ENCODE measurements around the gene TTC3. TPM values are rescaled to one million over a fixed set of nuclear protein-coding genes. Genes with fewer than 3 reads are reported as not detected.

TTC3 gene
- total RNA-seq, 2 donors from 2014 or later: 63.6 to 111 TPM

GRCh38 chr21:37064841-37065240 lies 8.2 kb upstream of the TTC3 start:
- Histone ChIP-seq H3K4me3 (no peak overlapping the region), H3K36me3 (peaks cover 12% of the 10 kb centered on the region), H3K9me3 (no peaks in the 10 kb centered on the region), H3K4me1 (peaks cover 0 to 5% of the 10 kb centered on the region in 2 donors), H3K27me3 (no peaks in the 10 kb centered on the region), H3K27ac (no peak overlapping the region)
- DNase-seq (ENCODE audit: low spot score): no peak
- TF ChIP-seq, protein P1, sequence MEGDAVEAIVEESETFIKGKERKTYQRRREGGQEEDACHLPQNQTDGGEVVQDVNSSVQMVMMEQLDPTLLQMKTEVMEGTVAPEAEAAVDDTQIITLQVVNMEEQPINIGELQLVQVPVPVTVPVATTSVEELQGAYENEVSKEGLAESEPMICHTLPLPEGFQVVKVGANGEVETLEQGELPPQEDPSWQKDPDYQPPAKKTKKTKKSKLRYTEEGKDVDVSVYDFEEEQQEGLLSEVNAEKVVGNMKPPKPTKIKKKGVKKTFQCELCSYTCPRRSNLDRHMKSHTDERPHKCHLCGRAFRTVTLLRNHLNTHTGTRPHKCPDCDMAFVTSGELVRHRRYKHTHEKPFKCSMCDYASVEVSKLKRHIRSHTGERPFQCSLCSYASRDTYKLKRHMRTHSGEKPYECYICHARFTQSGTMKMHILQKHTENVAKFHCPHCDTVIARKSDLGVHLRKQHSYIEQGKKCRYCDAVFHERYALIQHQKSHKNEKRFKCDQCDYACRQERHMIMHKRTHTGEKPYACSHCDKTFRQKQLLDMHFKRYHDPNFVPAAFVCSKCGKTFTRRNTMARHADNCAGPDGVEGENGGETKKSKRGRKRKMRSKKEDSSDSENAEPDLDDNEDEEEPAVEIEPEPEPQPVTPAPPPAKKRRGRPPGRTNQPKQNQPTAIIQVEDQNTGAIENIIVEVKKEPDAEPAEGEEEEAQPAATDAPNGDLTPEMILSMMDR (IDR thresholded peaks at IDR 0.05): no peak

DNA sequence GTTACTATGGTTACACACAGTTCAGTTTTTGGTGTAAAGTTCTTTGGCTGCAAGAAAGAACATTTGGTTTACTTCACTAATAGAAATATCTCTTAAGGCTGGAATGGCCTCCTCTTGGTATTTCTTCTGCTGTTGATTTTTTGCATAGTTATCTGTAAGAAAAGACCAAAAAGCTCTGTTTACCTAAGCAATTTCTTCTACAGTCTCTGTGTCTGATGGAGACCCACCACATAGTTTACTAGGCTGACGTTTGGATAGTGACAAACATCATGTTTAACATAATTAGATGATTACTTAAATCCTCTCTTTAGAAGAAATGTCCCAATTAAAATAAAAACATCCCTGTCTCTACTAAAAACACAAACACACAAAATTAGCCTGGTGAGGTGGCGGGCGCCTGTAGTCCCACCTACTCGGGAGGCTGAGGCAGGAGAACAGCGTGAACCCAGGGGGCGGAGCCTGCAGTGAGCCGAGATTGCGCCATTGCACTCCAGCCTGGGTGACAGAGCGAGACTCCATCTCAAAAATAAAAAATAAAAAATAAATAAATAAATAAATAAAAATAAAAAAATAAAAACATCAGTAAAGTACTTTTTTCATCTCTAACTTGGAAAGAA lies 7.4 kb upstream of the TTC3 start:
- H3K9me3 ChIP-seq: no peaks in the 10 kb centered on the region
- H3K36me3 ChIP-seq: peaks cover 12% of the 10 kb centered on the region
- no peak overlapping the region for H3K4me3 ChIP-seq
- no peak overlapping the region for H3K27ac ChIP-seq
- H3K27me3 ChIP-seq: no peaks in the 10 kb centered on the region
- TF ChIP-seq, protein P1 (IDR thresholded peaks at IDR 0.05): no peak
- peaks cover 0 to under 1% of the 10 kb centered on the region in 2 donors for H3K4me1 ChIP-seq
- DNase-seq (ENCODE audit: low spot score): no peak

GRCh38 chr21:37071561-37072273 lies 1.3 kb upstream of the TTC3 start:
- TF ChIP-seq, protein P1 (IDR thresholded peaks at IDR 0.05): no peak
- Histone ChIP-seq H3K27ac (peak overlapping the region; percentile 95 to 100), H3K4me1 (peaks cover 0 to 23% of the 10 kb centered on the region in 2 donors), H3K4me3 (peak overlapping the region; percentile 51 to 83), H3K9me3 (no peaks in the 10 kb centered on the region), H3K36me3 (peaks cover 12% of the 10 kb centered on the region), H3K27me3 (no peaks in the 10 kb centered on the region)
- DNase-seq (ENCODE audit: low spot score): peak; percentile 88

DNA sequence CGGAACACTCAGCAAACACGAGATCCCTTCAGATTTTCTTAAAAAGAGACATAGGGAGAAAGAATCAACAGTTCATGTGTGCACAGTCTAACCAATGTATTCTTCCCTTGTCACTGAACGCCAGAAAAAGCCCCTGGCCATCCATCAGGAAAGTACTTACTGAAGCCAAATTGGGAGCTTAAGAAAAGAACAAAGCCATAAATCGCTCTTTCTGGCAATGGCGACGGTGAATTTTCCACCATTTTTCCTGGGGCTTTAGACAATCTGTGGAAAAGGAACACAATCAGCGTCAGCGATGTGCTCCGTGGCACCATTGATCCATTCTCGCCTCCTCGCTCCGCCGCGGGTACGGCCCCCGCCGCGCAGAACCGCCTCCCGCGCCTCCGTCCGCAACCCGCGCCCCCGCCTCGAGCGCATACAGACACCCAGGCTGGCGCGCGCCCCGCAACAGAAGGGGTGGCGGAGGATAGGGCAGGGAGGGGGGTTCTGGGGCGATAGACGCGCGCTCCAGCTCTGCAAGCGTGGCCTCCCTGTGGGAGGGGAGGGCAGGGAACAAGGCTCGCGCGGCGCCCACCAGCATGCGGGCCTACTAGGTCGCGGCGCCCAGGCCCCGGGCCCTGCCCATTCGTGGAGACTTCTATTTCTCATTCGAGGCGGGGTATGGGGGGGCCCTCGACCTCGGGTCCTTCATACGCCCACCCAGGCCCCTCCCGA lies 623 bp upstream of the TTC3 start:
- H3K36me3 ChIP-seq: peaks cover 12% of the 10 kb centered on the region
- TF ChIP-seq, protein P1 (IDR thresholded peaks at IDR 0.05): no peak
- peak; percentile 66 for DNase-seq (ENCODE audit: low spot score)
- peaks cover 0 to 23% of the 10 kb centered on the region in 2 donors for H3K4me1 ChIP-seq
- H3K9me3 ChIP-seq: no peaks in the 10 kb centered on the region
- H3K27me3 ChIP-seq: no peaks in the 10 kb centered on the region
- peak overlapping the region; percentile 51 to 83 for H3K4me3 ChIP-seq
- H3K27ac ChIP-seq: peak overlapping the region; percentile 95 to 100

DNA sequence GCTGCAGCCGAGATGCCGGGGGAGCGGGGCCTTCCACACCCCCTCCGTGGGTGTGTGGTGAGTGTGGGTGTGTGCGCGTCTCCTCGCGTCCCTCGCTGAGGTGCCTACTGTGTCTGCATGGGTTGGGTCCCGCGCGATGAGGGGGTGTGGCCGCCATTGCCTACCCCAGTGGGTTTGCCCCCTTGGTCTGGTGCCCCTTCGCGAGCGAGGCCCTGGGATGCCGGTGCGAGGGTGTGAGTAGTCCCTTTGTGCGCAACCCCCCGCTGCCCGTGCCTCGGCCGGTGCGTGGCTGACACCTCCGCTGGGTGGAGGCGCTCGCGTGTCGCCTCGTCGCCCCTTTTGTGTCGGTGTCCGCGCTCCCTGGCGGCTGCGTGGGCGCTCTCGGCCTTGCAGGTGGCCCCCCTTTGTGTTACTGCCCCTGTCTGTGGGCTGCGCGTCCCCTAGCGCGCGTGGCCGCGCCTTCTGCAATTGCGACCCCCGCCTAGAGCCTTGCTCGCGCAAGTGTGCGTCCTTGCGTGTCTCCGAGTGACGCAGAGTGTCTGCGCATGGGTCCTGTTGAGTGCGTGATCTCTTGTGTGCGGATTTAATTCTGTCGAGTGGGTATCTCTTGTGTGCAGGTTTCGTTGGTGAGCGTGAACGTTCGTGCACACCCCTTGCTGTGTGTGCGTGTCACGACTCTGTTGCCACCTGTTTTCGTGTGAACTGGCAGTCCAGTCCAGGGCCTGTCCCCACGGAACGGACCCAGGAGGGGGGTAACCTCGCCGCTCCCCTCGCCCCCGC lies 553 bp downstream of the TTC3 start:
- H3K4me1 ChIP-seq: peaks cover 0 to 23% of the 10 kb centered on the region in 2 donors
- H3K36me3 ChIP-seq: peaks cover 7% of the 10 kb centered on the region
- peak overlapping the region; percentile 83 for H3K4me3 ChIP-seq
- no peak for DNase-seq (ENCODE audit: low spot score)
- TF ChIP-seq, protein P1 (IDR thresholded peaks at IDR 0.05): peak in 1 of 2 donors; percentile 12
- peak overlapping the region; percentile 95 to 100 for H3K27ac ChIP-seq
- no peaks in the 10 kb centered on the region for H3K27me3 ChIP-seq
- no peaks in the 10 kb centered on the region for H3K9me3 ChIP-seq
